ENCODE results near the gene SPDEF. TPM values are rescaled to one million over a fixed set of nuclear protein-coding genes. Genes with fewer than 3 reads are reported as not detected.

The SPDEF gene
- total and polyA plus RNA-seq, 2 of the 13 experiments (the other 11 are each of a cell fraction or from before 2014, with no cell fraction given) = not detected

- TF ChIP-seq KIAA2018 (CRISPR knock-in tag; IDR thresholded peaks at IDR 0.05; ENCODE audit: borderline replicate concordance) = no peak
- TF ChIP-seq TBP (CRISPR knock-in tag; IDR thresholded peaks at IDR 0.05) = no peak
- no peak for TF ChIP-seq CREB3 (CRISPR knock-in tag; IDR thresholded peaks at IDR 0.05)
- TF ChIP-seq ZNF331 (CRISPR knock-in tag; IDR thresholded peaks at IDR 0.05) = no peak
- TF ChIP-seq MLXIP (CRISPR knock-in tag; IDR thresholded peaks at IDR 0.05; ENCODE audit: borderline replicate concordance) = no peak
- TF ChIP-seq THAP8 (CRISPR knock-in tag; IDR thresholded peaks at IDR 0.05; ENCODE audit: borderline replicate concordance) = no peak
- peak; percentile 56; the same call in 1 of the 2 replicates for TF ChIP-seq FOXA3 (CRISPR knock-in tag; IDR thresholded peaks at IDR 0.05)
- TF ChIP-seq ZNF496 (CRISPR knock-in tag; IDR thresholded peaks at IDR 0.05; ENCODE audit: insufficient replicate concordance) = no peak
- TF ChIP-seq MZF1 (CRISPR knock-in tag; IDR thresholded peaks at IDR 0.05; ENCODE audit: borderline replicate concordance) = no peak
- no peak; the same call in 1 of the 2 replicates for TF ChIP-seq THAP11 (CRISPR knock-in tag; IDR thresholded peaks at IDR 0.05)
- TF ChIP-seq HNRNPH1 (optimal IDR thresholded peaks at IDR 0.05; ENCODE audit: low read depth, low read length) = no peak
- no peak for TF ChIP-seq CCDC6 (CRISPR knock-in tag; IDR thresholded peaks at IDR 0.05)
- TF ChIP-seq ZNF629 (CRISPR knock-in tag; conservative IDR thresholded peaks at IDR 0.05) = 0 out of 2 replicates have a peak, but pooled peaks have one; percentile 12
Measured at GRCh38 chr6:34560366-34561226, 4.5 kb upstream of the SPDEF start (continued).

Measured in HepG2 (cell line).